NCI-H2196 (cell line): ENCODE data around the gene CCDC120.

Experiments used
- DNase-seq: peaks from one replicate; lab custom pipeline; 2025; ENCODE audit not compliant: unreplicated experiment; lab: John Stamatoyannopoulos, UW

CCDC120 gene

DNA sequence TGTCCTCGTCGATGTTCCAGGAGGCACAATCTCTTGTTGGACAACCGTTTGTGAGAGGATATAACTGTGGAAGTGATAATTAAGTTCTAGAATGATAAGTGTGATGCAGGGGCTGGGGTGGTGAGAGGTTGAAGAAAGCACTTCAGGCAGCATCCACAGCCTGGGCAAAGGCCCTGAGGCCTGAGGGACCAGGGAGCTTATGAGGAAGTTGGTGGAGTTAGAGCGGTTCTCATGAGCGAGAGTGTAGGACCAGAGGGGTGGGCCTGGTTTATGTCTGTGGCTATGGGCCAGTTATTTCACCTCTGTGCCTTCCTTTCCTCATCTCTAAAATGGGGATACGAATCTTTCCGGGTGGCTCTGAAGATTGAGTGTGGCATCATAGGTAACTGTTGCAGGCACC lies 2.7 kb downstream of the CCDC120 start:
- no peak for DNase-seq

DNA sequence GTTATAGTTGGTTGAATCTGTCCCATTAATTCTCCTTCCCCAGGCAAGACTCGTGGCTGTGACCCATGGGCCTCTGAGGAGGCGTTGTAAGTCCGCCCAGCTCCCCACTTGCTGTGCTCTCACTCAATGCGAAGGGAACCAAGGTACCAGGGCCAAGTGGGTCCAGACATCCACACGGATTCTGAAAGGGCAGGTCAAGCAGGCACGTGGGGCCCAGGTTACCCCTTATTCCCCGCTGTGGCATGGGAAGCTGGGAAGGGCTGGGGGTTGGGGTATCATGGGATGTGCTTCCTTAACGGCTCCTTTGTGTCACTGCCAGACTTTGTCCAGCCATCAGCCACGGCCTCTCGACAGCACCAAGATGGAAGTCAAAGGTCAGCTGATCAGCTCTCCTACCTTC lies 3.1 kb downstream of the CCDC120 start:
- no peak for DNase-seq

DNA sequence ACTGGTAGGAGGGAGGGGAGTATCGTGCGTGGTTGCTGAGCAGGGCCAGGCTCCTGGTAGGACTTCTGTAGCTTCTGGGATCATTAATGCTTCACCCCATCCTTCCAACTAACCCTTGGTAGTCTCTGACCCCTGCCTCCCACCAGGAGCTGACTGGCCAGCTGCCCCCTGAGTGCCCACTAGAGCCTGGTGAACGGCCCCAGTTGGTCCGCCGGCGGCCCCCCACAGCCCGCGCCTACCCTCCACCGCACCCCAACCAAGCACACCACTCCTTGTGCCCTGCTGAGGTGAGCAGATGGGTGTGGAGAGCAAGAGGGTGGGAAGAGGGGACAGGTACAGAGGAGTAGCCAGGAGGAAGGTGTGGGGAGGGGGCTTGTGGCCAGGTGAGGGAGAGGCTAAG lies 4.9 kb downstream of the CCDC120 start:
- DNase-seq, result no peak

- no peak for DNase-seq
Observed at GRCh38 chrX:49064303-49064702, 5.5 kb downstream of the CCDC120 start.

DNA sequence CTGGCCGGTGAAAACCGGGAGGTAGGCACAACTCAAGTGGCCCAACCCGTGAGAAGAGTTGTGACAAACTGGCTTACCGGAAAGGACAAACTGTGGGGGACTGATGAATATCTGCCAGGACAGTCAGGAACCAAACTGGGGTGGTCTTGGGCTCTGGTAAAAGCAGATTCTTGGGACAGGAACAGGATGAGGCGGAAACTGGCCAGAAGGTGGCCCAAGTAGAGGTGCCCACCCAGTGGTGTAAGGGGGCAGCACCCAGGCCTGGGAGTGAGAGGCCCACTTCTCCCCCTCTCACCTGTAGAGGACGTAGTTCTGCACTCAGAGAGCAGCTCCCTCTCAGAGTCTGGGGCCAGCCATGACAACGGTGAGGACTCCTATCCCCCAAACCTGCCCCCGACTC lies 5.9 kb downstream of the CCDC120 start:
- DNase-seq, result no peak

DNA sequence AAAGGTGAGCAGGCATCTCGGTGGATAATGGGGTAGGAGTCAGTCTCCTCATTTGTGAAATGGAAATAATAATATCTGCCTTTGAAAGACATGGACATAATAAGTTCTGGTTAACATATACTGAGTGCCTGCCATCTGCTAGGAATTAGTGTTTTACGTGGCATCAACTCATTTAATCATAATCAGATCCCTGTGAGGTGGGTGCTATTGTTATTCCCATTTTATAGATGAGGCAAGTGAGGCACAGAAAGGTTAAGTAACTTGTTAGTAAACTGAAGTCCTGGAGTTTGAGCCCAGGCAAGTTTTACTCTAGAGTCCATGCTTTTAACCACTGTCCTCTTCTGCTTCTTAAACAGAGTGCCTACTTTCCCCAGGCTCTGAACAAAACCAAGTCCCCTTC lies 7.5 kb downstream of the CCDC120 start:
- no peak for DNase-seq

GRCh38 chrX:49066690-49067089 lies 7.9 kb downstream of the CCDC120 start:
- no peak for DNase-seq

- DNase-seq, result no peak
Observed at GRCh38 chrX:49067285-49068120, 8.7 kb downstream of the CCDC120 start.

DNA sequence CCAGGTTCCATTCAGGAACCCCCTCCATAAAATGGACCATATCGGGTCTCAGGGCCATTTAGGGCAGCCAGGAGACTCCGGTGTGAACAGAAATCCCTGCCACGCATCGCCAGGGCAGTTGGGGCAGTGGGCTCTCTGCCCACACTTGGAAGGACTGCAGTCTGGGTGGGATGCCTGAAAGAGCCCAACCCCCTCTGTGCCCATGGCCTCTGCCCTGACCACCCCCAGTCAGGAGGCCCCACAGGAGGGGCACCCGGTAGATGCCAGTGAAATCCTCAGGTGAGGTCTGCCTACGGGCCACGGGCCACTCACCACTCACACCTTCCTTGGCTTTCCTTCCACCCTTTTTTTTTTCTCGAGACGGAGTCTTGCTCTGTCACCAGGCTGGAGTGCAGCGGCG lies 10.2 kb downstream of the CCDC120 start:
- DNase-seq, result no peak

DNA sequence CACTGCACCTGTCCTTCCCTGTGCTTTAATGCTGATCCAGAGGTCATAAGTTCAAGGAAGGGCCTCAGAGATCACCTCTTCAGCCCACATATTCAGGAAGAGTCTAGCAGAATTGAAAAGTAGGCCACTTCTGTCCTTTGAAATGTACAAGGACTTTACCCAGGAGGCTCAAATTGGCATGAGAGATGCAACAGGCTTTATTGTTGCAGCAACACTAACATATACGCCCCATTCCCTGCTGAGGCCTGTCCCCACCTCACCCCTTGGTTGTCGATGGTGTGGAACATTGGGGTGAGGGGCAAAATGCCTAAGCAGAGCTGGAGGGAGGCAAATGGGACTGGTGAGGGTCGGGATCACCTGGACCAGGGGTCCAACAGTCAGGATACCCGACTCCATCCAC lies 12.2 kb downstream of the CCDC120 start:
- no peak for DNase-seq

- DNase-seq, result no peak
Observed at GRCh38 chrX:49071877-49072711, 13.3 kb downstream of the CCDC120 start.

- no peak for DNase-seq
Observed at GRCh38 chrX:49072712-49073095, 13.9 kb downstream of the CCDC120 start.

DNA sequence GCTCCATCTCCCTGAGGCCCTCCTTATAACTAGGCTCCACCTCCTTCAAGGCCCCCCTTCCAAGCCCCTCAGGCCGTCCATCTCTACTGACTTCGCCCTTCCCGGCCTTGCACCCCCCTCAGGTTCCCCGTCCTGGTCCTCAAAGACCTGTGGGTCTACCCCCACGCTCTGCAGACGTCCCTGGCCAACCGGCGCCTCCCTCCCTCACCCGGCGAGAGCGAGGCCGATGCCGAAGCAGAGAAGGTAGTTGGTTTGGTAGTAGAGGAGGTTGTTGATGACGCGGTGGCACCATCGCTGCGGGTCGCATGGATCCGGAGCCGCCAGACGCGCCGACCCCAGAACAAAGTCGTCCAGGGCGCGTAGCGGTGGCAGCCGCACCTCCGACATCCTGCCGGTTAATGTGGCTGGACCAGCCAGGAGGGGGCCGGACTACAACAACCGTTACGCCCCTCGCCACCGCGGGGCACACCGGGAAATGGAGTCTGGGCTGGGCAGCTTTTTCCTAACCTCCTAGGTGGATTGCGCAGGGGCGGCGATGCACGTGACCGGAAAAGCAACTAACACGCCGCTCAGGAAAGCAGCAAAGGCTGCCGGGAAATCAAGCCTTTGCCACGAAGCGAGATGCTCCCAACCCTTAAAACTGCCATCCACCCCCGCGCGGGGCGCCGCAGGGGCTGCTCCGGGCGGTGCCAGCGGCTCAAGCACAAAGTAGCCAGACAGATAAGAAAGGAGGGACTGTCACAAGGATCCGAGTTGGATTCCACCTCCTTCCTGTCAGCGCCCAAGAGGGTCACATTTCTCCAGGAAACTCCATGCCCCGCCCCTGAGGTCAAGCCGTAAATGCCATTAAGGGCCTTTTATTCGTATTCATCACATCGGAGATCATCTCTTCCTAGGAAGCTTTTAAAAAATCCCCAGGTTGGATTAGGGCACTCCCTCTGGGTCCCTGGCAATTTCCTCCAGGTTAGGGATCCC lies 15.1 kb downstream of the CCDC120 start, which contains the start of gene PRAF2:
PRAF2 (minus strand) TSS at position 402 of the 975 bp plus-strand sequence; CDS start at position 387, 15 bp downstream.
- DNase-seq, result peak; percentile 87

DNA sequence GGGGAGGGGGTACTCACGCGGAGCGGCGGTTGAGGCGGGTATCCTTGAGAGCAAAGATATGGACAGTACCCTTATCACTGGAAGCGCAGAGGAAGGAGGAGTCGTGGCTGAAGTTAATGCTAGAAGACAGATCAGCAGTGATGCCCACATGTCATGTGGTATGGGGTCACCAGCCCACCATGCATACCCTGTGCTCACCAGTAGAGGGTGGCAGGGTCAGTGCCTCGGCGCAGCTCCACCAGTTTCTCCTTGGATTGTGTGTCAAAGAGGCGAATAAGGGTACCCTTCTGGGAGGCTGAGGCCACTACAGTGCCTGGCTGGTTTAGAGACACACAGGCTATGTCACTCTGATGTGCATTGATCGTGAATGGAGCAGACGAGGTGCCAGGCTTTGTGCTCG lies 16.5 kb downstream of the CCDC120 start:
- DNase-seq, result no peak

DNA sequence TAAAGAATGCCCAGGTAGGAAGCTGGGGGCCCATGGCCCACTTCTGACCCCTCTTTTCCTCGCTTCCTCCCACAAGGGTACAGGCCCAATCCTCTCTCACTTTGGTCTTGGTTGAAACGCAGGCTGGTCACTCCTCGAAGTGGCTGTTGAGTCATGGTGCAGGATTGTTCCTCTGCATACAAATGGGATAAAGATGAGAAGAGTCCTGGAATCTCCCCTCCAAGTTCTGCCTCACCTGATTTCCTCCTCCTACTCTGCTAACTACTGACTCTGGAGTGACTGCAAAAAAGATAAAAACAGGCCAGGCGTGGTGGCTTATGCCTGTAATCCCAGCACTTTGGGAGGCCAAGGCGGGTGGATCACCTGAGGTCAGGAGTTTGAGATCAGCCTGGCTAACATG lies 19.1 kb downstream of the CCDC120 start:
- DNase-seq, result no peak

GRCh38 chrX:49079489-49080428 lies 21.0 kb downstream of the CCDC120 start, which contains the start of gene WDR45:
Gene WDR45 (minus strand): TSS chrX:49079887. CDS start chrX:49078095, 1,792 bp downstream.
- peak; percentile 50 for DNase-seq

DNA sequence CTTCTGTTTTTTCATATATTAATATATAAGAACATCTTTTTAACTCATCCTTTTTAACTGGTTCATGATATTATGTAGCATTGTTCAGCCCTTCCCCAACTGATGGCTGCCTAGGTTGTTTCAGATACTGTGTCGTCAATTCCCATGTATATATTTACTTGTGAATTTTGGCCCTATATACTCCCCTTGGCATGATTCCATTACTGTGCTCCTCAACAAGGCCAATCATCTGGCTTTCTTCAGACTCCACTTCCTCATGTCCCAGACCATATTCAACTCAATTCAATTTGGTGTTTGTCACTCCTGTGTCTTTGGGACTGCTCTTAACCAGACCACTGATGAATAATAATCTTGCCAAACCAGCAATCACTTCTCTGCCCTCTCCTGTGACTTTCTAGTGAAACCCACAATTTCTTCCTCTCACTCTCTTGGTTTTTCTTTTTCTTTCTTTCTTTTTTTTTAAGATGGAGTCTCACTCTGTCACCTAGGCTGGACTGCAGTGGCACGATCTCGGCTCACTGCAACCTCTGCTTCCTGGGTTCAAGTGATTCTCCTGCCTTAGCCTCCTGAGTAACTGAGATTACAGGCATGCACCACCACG lies 23.6 kb downstream of the CCDC120 start:
- DNase-seq, result no peak

GRCh38 chrX:49089553-49089952 lies 30.8 kb downstream of the CCDC120 start:
- DNase-seq, result no peak

- DNase-seq, result no peak
Observed at GRCh38 chrX:49096419-49096818, 37.6 kb downstream of the CCDC120 start.
